Activated naive CD4-positive, alpha-beta T cell treated with Interleukin-2 at 50 U/mL for 16 hours (primary cell): ENCODE results near the gene TNS3.

Experiments
- DNase-seq: peaks from one replicate; pipeline ENCODE4 v3.0.0-alpha.2; 2020

The TNS3 gene

DNA sequence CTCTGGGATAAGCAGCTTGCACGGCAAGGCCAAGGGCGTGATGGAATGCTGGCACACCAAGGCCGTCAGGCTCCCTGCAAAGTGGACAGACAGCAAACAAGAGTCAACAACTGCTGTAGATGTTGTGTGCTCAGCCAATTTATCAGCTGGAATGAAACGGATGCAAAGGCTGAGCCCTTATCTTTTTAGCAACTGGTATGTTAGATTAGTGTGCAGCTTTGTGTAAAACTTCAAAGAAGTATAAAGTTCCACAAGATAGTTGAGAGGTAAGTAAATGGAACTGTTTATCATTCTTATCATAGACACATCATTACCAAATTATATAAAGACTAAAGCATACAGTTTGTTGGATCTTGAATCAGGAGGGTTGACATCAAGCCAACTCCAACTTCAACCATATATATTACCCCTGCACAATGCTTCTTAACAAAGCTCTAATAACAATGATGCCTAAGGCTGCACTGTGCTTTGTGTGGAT, 289.0 kb downstream of the TNS3 start:
- DNase-seq: no peak

DNA sequence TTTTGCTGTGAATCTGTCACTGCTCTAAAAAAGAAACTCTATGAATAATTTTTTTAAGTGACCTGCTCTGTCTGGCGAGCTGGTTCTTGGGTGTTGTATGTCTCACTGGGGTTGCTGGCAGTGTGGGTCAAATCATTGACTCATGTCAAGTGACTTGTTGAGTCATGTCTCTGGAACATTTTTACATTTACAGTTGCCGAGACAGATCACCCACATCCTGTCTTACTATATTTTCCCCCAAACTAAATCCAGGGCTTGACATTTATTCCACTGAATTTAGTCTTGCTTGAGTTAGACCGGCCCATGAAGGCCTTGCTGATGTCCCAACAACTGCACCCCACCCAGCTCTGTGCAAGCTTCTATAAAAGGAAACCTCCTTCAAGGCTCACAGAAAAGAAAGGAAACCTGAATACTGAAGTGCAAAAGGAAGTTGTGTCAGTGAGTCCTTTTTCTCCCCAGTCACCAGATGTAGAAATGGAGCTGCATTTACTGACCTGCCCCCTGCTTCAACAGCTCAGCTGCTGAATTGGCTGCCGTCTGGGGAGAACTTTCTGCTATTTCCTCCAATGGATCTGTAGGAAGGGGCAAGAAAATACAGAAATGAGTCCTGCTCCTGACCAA, 290.3 kb downstream of the TNS3 start:
- no peak for DNase-seq

DNA sequence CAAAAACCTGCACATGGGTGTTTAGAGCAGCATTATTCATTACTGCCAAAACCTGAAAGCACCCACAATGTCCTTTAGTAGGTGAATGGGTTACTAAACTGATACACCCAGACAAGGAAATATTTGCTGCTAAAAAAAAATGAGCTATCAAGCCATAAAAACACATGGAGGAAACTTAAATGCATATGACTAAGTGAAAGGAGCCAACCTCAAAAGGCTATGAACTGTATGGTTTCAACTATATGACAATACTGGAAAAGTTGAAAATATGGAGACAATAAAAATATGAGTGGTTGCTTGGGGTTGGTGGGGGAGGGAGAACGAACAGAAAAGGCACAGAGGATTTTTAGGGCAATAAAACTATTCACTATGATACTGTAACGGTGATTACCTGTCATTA, 291.0 kb downstream of the TNS3 start:
- DNase-seq: no peak

DNA sequence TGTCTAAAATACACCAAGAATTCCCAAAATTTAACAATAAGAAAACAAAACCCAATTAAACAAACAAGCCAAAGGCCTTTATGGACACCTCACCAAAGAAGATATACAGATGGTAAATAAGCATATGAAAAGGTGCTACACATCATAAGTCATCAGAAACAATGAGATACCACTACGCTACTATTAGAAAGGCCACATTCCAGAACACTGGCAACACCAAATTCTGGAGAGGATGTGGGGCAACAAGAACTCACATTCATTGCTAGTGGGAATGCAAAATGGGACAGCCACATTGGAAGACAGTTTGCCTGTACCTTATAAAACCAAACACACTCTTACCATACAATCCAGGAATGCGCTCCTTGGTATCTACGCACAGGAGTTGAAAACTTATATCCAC, 291.4 kb downstream of the TNS3 start:
- no peak for DNase-seq

DNA sequence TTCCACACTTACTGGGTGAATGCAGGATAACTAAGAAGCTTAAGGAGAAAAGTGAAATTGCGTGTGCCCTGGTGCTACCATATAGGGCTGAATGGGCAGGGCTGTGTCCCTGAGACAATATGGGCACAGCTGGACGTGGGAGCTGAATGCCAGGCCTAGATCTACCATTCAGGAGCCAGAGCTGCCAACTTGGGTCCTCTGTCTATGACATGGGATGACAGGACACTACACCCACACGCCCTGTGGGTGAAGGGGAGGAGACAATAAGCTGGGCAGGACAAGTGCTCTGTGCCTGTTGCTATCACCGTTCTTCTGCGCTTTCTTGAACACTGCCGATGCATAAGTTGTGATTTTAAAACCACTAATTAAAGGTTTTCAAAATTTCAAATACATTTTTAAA, 293.9 kb downstream of the TNS3 start:
- DNase-seq: no peak

DNA sequence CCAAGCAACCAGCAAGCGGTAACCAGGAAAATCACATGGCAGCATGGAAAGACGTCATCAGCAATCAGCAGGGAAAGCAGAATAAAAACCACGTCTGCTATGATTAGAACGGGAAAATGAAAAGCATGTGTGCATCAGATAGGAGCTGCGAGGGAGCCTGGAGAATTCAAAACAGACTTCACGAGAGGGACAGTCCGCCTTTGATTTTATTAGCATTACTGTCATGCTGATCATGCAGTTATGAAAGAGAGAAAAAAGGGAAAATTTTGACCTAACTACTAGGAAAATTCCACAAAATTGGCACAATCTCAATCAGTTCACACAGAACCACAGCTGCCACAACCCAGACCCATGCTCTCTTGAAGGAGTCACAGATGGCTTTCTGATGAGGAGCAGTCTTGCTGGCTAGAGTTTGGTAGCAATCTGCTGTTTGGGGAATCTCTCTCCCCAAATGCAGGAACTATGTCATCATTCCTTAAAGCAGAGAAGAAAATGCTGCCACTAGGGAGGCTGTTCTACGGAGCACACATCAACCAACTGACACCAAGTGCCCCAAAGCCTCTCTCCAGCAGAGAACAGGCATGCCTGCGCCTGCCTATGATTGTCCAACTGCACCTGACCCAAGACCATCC, 295.9 kb downstream of the TNS3 start:
- no peak for DNase-seq

DNA sequence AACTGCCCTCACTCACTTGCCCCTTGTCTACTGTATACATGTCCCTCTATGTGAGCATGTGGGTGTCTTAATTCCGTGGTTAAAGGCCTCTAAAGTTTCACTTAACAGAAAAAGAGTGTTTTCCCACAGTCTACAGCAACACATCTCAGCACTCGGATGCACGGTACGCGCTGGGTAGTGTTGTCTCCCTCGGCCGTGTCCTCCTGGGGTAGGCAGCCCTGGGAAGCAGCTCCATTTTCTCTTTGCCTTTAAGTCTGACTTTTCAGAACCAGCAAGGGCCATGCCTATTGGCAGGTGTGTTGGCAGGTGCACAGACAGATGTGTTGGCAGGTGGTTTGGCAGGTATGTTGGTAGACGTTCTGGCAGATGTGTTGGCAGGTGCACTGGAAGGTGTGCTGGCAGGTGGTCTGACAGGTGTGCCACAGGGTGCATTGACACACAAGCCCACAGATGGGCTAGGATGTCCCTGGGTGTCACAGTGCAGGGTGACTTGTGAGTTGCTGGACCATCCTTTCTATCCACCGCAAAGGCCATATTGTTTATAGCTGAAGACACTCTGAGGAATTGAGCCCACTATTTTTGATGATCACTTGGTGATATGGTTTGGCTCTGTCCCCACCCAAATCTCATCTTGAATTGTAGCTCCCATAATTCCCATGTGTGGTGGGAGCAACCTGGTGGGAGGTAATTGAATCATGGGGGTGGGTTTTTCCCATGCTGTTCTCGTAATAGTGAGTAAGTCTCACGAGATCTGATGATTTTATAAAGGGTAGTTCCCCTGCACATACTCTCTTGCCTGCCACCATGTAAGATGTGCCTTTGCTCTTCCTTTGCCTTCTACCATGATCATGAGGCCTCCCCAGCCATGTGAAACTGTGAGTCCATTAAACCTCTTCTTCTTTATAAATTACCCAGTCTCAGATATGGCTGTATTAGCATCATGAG, 296.9 kb downstream of the TNS3 start:
- no peak for DNase-seq

DNA sequence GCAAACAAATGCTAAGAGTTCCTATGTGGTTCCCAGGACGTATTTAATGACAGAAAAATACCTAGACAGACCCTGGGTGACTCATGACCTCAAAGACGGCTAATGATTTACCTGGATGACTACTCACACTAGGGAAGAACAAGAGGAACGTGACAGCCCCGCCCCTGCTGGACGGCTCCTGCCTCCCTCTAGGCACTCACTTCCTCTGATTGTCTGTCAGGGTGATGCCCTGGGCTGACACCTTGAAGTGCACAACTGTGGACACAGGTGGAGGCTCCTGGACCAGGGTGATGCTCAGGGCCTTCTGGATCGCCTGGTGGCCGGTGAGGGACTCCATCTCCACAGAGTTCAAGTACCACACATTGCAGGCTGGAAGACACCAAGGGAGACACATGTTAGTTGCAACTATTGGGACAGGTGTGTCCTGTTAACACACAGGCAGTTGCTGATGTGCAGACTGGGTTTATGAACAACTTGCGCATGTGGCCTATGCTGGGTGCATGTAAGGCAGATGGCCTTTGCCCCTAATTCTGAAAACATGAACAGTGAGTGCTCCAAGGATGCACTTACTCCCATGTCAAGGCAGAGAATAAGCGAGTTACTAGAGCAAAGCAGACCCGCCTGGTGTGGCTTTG, 298.3 kb downstream of the TNS3 start:
- DNase-seq: no peak

DNA sequence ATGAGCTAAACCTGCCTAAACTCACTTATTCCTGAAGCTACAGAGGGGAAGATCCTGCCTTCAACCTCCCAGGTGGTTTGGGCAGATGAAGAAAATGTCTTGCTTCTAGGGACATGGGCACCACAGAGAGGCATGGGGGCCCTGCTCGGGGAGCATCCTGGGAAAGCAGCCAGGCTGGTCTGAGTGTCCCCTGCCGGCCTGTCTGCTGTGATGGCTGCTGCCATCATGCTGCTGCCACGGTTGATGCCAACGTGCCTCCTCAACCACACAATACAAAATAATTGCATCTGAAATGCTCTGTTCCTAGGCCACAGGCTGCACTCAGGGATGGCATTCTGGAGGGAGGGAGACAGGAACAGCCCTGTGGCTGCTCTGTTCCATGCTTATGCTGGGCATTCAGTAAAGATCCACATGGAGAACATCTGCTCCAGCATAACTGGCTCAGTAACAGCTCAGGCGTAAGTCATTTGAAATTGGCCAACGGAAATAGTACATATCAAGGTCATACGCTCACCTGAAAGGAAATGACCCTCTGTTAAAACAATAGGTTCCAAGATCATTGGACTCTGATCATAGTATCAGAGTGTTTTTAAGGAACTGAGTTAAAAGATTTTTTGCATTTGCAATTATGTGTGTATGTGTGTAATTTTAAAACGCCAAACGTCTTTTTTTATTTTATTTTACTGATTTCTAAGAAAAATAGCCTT, 299.0 kb downstream of the TNS3 start:
- no peak for DNase-seq

DNA sequence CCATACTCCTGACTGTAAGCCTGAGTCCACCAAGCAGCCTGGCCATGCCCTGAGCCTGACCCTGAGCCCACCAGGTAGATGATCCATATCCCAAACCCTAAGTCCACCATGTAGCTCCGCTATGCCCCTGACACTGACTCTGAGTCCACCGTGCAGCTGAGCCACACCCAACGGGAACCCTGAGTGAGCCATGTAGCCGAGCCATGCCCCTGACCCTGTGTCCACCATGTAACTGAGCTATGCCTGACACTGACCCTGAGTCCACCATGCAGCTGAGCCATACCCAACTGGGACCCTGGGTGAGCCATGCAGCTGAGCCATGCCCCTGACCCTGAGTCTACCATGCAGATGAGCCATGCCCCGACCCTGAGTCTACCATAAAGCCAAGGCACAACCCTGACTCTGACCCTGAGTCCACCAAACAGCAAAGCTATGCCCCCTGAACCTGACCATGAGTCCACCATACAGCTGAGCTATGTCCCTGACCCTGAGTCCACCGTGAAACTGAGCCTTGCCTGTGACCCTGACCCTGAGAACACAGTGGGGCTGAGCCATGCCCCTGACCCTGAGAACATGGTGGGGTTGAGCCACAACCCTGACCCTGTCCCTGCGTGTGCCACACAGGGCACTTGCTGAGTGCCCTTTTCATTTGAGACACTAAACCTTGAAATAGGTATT, 299.8 kb downstream of the TNS3 start:
- no peak for DNase-seq

DNA sequence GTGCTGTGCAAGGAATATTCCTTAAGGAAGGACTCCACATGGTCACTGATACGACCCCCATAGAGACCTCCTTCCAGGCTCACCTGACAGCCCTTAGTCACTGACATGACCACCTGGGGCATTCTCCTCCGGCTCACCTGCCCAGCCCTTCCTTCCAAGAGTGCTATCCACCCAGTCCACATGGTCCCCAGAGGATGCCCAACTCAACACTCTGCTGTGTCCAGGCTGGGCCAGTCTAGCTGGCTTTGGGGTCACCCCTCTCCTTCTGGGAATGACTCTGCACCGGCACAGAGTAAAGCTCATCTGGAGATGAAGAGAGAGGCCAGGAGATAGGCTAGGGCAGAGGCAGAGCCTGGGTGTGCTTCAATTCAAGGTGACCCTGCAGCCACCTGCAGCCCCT, 300.8 kb downstream of the TNS3 start:
- no peak for DNase-seq

DNA sequence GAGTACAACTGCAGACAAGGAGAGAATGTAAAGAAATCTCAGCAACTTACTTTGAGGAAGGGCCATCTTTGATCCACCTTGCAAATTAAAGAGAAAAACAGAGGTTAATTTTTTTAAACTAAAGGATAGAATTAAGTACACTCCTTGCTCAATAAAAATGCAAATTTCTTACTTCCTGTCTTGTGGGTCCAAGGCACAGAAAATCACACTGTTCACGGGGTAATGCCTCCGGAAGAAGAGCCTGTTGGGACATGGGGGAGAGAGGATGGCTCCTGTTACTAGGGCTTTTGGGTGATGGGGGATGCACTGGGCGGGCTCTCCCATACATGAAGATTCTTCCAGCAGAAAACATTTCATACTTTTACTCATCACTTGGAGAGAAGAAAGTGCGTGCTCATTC, 301.8 kb downstream of the TNS3 start:
- DNase-seq: no peak

DNA sequence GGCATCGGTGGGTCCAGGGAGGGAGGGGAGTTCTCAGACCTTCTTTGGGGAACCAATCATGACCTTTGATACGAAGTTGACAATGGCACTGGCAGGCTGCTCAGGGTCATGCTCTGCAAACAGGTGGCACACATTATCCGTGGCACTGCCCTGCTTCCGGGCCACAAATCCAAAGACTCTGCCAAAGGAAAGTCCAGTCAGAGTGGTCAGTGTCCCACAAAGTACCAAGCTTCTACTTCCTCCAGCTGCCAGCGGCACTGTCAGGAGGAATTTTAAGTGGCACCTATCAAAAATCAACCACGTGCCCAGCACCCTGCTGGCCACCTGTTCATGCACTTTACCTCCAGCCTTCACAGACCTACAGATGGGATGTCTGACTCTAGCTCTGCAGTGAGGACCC, 303.9 kb downstream of the TNS3 start:
- DNase-seq: no peak

DNA sequence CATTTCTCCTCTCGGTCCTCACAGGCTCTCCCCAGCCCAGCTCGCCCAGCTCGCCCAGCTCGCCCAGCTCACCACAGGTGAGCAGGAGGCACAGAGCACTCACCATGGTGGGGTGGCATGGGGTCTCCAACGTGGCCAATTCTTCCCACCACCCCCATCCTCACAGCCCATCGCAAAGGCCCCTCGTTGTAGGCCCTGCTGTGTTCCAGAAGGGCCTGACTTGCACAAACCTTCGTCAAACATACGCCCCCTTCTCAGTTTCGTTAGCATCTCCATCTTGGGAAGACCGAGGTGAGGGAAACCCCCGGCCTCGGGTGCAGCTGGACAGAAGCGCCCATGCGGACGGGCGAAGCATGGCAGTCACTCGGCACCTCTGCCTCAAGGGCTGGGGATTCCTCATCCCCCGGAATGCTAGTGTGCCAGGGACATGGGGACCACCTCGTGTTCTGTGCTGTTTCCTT, 304.6 kb downstream of the TNS3 start:
- DNase-seq: no peak

DNA sequence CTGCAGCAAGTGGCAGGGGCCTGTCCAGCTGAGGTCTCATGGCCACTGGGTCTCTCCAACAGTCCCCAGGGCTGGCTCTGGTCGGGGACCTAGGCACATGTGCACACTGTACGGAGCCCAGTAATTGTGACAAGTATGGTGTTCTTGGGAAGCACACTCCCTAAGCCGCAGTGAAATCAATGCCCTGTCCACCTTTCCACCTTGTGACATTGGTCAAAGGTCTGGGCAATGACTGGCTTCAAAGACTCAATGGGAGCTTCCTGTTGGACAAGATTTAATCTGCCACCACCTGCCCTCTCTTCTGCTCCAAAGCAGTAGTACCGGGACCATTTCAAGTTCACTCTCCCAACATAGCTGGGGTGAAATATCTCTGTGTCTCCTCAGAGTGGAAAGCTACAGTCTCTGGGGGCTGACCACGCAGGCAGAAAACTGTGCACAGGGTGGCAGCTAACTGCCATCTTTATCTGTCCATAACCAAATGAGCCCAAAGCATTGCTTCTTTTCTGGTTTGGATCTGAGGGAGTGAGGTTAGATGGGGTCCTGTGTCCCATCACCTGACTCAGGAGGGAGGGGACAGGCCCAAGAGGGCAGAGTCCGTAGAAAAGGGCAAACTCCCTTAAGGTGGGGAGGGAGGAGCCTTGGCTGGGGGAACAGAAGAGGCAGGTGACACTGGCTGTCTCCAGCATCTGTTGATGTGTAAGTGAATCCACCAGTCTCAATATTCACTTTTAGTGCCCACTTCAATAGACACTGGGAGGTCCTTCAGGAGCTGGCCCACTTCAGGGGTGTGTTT, 307.7 kb downstream of the TNS3 start:
- no peak for DNase-seq

DNA sequence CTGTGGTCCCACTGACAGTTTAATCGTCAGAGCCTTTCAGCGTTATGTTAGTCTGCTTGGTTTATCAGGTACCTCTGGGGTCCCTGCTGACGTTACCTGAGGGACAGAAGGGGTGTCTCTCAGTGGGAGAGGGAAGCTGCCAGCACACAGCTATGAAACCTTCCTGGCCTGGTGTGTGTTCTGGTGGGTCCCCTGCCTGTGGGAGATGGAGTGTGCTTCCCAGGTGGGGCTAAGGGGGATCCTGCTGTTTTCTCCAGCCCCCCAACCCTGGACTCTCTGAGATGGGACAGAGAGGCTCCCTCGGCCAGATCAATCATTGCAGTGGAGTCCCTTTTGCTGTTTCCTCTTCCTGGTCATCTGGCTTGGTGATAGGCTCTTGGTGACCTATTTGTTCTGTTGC, 308.8 kb downstream of the TNS3 start:
- no peak for DNase-seq

DNA sequence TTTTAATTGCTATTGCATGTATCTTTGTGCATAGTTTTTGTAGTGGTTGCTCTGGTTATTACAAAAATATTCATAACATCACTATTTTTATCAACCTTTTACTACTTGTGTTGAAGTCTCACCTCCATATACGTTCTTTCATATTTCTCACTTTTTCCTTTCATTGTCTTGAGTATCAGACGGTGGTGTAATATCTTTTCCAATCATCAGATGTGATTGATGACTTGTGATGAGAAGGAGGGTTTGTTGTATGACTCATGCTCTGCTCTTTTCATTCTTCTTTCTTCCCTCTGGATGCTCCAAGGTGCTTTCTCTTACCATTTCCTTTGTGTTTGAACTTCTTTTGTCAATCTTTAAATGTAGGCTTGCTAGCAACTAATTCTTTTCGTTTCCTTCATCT, 310.2 kb downstream of the TNS3 start:
- no peak for DNase-seq

DNA sequence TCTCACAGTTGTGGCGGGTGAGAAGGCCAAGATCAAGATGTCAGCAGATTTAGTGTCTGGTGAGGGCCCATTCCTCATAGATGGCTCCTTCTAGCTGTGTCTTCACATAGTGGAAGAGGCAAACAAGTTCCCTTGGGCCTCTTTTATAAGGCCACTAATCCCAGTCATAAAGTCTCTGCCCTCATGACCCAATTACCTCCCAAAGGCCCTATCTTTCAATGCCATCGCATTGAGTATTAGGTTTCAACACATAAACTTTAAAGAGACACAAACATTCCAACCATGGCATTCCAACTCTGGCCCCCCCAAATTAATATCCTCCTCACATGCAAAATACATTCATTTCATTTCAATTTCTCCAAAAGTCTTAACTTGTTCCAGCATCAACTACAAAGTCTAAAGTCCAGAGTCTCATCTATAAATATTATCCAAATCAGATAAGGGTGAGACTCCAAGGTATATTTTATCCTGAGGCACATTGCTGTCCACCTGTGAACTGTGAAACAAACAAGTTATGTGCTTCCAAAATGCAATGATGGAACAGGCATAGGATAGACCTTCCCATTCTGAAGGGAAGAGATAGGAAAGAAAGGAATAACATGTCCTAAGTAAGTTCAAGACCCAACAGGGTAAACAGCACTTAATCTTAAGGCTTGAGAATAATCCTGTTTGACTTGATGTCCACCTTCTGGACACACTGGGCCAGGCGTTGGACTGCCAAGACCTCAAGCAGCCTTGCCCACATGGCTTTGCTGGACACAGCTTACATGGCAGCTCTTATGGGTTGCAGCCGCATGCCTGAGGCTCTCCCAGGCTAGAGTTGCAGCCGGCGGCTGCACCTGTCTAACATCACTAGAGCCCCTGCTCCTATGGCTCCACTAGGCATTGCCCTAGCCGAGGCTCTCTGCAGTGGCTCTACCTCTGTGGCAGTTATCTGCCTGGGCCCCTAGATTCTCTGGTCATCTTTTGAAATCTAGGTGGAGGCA, 312.8 kb downstream of the TNS3 start:
- DNase-seq: no peak

DNA sequence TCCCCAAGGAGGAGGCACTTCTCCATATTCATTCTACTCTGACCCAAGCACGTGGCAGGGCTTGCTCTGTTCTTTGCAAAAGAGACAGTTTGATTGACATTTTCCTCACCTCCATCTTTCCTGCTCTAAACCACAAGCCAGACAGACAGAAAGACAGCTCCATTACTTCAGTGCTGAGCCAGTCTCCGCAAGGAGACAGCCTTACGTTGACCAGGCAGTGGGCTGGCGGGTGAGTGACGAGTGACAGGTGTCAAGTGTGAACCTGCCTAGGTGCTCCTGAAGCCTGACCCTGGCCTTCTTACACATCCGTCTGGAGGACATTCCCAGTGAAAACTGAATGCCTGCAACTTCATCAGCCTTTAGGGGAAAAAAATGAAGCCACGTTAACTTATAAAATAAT, 314.6 kb downstream of the TNS3 start:
- no peak for DNase-seq

DNA sequence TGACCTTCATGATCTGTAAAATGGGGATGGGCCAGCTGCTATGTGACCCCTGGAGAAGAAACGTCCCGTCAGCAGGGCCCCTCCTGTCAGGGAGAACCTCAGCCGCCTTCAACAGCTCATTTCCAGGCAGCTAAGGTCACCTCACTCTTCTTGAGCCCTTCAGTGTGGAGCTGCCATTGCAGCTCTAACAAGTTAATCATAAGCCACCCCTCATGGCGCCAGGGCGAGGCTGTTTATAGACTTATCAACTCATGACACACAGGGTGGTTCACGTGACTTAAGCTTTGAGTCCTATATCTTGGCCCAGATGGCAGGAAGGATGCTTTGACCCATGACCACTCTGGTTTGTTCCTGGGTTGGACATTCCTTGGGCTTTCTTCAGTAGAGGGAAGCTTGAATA, 315.1 kb downstream of the TNS3 start:
- no peak for DNase-seq
